Measurements from ENCODE around the gene MRC1. TPM values are rescaled to one million over a fixed set of nuclear protein-coding genes. Genes with fewer than 3 reads are reported as not detected.

MRC1 gene
- total and polyA plus RNA-seq, 2 donors (not counting 3 experiments of a cell fraction or from before 2014, with no cell fraction given), result 0.03 to 0.13 TPM

GRCh38 chr10:17877121-17877520 lies 68.0 kb downstream of the MRC1 start:
- Histone ChIP-seq H3K36me3 (ENCODE audit: control insufficient read depth in 2 of 2, extremely low read depth in 1 of 2, insufficient read depth in 2 of 2, low read length in 2 of 2) (no peaks in the 10 kb centered on the region), H2AFZ (ENCODE audit: low read depth, low read length) (no peak overlapping the region), H3K4me2 (ENCODE audit: insufficient read depth, low read length) (no peak overlapping the region), H3K79me2 (ENCODE audit: control insufficient read depth, insufficient read depth, low read length) (no peaks in the 10 kb centered on the region), H3K9ac (replicated peaks; ENCODE audit: extremely low read depth, insufficient read depth, low read length) (no peak overlapping the region), H3K9me3 (replicated peaks; ENCODE audit: control insufficient read depth, insufficient read depth, low read length) (no peaks in the 10 kb centered on the region), H3K27ac (ENCODE audit: insufficient read depth, low read depth, low read length) (no peak overlapping the region), H3K27me3 (ENCODE audit: control insufficient read depth in 2 of 2, insufficient read depth in 2 of 2, low read length in 2 of 2) (peaks cover 0 to 2% of the 10 kb centered on the region in 2 experiments), H4K20me1 (replicated peaks; ENCODE audit: control insufficient read depth, extremely low read depth, insufficient read depth, low read length) (no peaks in the 10 kb centered on the region), H3K9me1 (replicated peaks; ENCODE audit: control insufficient read depth, extremely low read depth, insufficient read depth, low read length) (no peaks in the 10 kb centered on the region), H3K4me3 (replicated peaks in 1 of 3; ENCODE audit: insufficient read depth in 1 of 3, low read depth in 1 of 3, low read length in 3 of 3) (no peak overlapping the region), H3K4me1 (ENCODE audit: control insufficient read depth, extremely low read depth, insufficient read depth, low read length) (no peaks in the 10 kb centered on the region)
- intact Hi-C loops (cut with micrococcal nuclease), result loop anchor here (10.0 kb wide), 1 partner anchor 442 kb away; no protein-coding TSS in a partner anchor
- FAIRE-seq, result no peak
- dilution Hi-C loops (cut with MboI; ENCODE audit: extremely low pct_ligation_motif_present, low sequenced_read_pairs), result no loop called here
- ChIA-PET POLR2A (no interaction called here), CTCF (no interaction called here)
- no peak for TF ChIP-seq GATA2 (IDR thresholded peaks at IDR 0.05; ENCODE audit: insufficient read depth, insufficient read length, low read depth, low read length)
- no peak for TF ChIP-seq JUN (IDR thresholded peaks at IDR 0.05; ENCODE audit: borderline replicate concordance, insufficient read depth, insufficient read length, low read depth)
- no peak for TF ChIP-seq MYC (IDR thresholded peaks at IDR 0.05; ENCODE audit: low read depth, low read length)
- no peak for TF ChIP-seq POLR2AphosphoS5 (IDR thresholded peaks at IDR 0.05; ENCODE audit: insufficient read depth, low read depth, low read length)
- TF ChIP-seq FOS (IDR thresholded peaks at IDR 0.05; ENCODE audit: borderline replicate concordance, insufficient read depth, low read length), result no peak
- TF ChIP-seq POLR2A (IDR thresholded peaks at IDR 0.05; ENCODE audit: low read depth, low read length), result no peak
- TF ChIP-seq CTCF (IDR thresholded peaks at IDR 0.05; ENCODE audit: extremely low read depth in 1 of 2, insufficient read depth in 1 of 2, low read depth in 1 of 2, low read length in 2 of 2), result no peak
- TF ChIP-seq MAX (IDR thresholded peaks at IDR 0.05; ENCODE audit: insufficient read depth, insufficient read length), result no peak
- TF ChIP-seq EZH2 (IDR thresholded peaks at IDR 0.05; ENCODE audit: borderline replicate concordance, low read depth, low read length, severe bottlenecking), result no peak
- no peak for DNase-seq (ENCODE audit: low read depth, low spot score)
- no TSS peak for BruUV-seq (replicated peaks)
